Inferior parietal cortex (tissue), 1 donor: ENCODE data around the gene TASP1.
"Not testable (repeated sequence)": the region's sequence is repeated elsewhere in the genome, so short reads cannot be mapped to it uniquely, and the experiment has no call there.

Experiments
- DNase-seq: peaks from one replicate; pipeline ENCODE4 v3.0.0-alpha.2; 2016; ENCODE audit errors: extremely low spot score

Gene TASP1

GRCh38 chr20:13400453-13400852 lies 238.3 kb downstream of the TASP1 start:
- DNase-seq, result no peak

- DNase-seq, result no peak
Measured at GRCh38 chr20:13397300-13397724, 241.4 kb downstream of the TASP1 start.

GRCh38 chr20:13396826-13397225 lies 241.9 kb downstream of the TASP1 start:
- no peak for DNase-seq

DNA sequence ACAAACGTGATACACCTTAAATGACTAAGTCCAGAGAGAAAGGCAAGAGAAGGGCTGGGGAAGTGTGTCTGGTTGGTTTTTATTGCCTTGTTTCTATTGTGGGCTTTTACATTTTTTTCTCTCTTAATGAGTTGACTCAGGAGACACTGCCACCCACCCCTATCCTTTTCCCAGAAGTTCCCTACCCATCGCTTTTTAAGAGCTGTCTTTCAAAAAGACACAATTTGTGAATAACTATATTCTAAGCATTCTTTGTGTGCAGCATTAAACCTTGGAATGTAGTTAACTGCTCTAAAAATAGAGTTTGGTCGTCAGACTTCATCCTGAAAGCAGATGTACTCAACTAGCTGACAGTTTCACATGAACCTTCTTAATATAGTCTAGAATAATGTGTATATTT lies 242.7 kb downstream of the TASP1 start:
- no peak for DNase-seq

- no peak for DNase-seq
Measured at GRCh38 chr20:13395232-13395631, 243.5 kb downstream of the TASP1 start.

- DNase-seq, result no peak
Measured at GRCh38 chr20:13392391-13392790, 246.3 kb downstream of the TASP1 start.

DNA sequence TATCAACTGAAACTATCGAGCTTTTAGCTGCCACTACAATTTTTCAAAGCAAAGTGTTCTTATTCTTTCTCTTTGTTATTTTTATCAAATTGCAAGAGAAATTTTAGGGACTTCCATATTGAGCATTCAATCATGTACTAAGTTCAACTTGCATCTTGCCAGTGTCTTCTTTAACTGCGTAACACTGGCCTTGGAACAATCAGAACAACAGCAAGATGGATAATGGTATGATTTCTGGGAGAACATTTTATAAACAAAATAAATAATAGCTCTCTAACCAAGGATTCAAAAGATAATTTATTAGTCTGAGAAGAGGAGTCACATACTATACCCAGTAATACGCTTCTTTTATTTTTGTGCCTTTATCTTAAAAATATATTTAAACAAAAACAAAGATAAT lies 249.6 kb downstream of the TASP1 start:
- DNase-seq, result no peak

GRCh38 chr20:13384132-13384531 lies 254.6 kb downstream of the TASP1 start:
- DNase-seq, result no peak

- DNase-seq, result no peak
Measured at GRCh38 chr20:13382786-13383185, 255.9 kb downstream of the TASP1 start.

DNA sequence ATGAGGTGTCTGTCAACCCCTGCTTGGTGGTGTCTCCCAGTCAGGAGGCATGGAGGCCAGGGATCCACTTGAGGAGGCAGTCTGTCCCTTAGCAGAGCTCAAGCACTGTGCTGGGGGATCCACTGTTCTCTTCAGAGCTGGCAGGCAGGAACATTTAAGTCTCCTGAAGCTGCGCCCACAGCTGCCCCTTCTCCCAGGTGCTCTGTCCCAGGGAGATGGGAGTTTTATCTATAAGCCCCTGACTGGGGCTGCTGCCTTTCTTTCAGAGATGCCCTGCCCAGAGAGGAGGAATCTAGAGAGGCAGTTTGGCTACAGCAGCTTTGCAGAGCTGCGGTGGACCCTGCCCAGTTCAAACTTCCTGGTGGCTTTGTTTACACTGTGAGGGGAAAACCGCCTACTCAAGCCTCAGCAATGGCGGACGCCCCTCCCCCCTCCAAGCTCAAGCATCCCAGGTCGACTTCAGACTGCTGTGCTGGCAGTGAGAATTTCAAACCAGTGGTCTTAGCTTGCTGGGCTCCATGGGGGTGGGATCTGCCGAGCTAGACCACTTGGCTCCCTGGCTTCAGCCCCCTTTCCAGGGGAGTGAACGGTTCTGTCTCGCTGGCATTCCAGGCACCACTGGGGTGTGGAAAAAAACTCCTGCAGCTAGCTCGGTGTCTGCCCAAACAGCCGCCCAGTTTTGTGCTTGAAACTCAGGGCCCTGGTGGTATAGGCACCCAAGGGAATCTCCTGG lies 258.1 kb downstream of the TASP1 start:
- not testable (repeated sequence) for DNase-seq

GRCh38 chr20:13373400-13373799 lies 265.3 kb downstream of the TASP1 start:
- DNase-seq, result no peak

DNA sequence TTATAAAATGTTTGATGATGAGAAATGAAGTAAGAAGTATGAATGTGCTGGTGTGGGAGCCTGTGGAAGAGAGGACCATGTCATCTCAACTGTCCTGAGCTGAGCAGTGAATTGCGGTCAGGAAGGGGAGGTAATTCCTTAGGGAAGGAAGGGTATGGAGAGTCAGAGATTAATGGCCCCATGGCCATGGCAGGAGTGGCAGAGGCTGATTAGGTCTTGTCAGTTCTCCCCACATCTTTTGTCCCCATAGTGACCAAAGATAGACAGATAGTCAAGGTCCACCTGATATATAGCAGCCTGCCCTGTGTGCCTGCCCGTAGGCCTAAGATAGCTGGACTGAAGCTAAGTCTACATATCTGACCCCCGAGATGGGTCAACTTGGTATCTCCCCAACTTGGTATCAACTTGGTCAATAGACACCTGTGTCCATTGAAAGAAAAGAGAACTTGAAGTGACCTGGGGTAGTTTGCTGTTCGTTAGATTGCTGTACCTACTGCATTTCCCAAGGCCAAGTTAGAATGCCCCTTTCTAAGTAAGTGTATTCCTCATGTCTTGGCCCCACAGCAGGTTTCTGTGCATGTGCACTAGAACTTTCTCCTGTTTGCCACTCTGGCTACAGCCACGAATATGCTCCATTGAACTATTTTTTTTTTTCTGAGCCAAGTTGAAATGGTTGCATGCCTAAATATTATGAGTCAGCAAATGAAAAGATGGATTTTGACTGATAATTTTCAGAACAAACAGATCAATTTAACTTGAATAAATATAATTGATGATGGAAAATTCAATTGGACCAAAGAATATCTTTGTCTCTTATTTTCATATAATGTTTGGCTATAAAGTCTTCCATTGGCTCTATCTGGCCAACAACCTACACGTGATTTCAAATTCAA lies 274.2 kb downstream of the TASP1 start:
- no peak for DNase-seq

- DNase-seq, result no peak
Measured at GRCh38 chr20:13363473-13363872, 275.3 kb downstream of the TASP1 start.

- DNase-seq, result not testable (repeated sequence)
Measured at GRCh38 chr20:13362165-13362564, 276.6 kb downstream of the TASP1 start.

DNA sequence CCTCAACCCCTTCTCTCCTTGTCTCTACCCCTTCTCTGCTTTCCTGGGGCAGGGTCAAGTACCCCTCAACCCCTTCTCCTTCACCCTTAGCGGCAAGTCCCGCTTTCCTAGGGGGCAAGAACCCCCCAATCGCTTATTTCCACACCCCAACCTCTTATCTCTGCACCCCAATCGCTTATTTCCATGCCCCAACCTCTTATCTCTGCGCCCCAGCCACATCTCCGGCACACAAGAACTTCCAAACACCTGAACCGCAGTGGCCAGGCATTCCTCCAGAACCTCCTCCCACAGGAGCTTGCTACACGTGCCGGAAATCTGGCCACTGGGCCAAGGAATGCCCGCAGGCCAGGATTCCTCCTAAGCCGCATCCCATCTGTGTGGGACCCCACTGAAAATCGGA lies 279.8 kb downstream of the TASP1 start:
- not testable (repeated sequence) for DNase-seq

DNA sequence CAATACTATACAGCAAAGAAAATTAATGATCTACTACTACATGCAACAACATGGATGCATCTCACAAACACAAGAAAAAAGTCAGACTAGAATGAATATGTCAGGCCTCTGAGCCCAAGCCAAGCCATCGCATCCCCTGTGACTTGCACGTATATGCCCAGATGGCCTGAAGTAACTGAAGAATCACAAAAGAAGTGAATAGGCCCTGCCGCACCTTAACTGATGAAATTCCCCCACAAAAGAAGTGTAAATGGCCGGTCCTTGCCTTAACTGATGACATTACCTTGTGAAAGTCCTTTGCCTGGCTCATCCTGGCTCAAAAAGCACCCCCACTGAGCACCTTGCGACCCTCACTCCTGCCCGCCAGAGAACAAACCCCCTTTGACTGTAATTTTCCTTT lies 280.9 kb downstream of the TASP1 start:
- DNase-seq, result not testable (repeated sequence)

DNA sequence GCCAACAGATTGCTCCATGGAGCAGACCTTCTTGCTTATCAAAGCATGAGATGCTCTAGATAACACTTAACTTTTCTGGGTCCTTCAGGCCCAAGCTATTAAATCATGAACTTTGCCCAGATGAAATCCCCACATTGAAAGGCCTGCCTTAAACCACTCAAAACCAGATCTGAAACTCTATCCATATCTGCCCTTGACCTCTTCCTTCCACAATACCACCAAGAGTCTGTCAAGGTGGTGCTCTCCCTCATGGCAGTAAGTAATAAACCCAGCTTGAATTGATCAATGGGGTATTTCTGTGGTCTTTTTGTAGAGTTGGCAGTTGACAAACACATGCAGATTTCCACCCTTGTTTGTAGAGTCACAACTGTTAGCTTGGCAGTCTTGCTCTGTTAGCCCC lies 282.1 kb downstream of the TASP1 start:
- no peak for DNase-seq

DNA sequence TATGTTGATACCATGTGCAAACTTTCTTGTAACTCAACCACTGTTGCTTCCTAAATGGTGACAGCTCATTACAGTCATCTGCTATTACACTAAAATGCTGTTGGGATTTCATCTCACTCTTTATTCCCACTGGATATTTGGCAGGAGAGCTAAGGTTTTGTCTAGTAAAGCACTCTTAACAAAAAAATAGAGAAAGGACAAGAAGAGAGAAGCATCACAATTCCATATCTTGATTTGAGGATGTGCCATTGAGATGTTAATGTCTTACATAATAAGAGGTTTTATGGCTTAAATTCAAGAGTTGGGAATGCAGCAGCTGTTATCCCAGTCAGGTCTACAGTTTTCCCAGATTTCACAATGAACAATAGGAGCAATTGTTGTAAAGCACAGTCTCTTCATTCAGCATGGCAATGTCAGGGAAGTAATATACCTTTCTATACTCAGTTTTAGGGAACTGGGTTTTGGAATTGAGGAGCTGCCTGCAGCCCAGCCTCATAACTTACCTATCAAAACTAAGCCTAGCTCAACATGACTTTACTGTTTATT lies 282.7 kb downstream of the TASP1 start:
- no peak for DNase-seq

DNA sequence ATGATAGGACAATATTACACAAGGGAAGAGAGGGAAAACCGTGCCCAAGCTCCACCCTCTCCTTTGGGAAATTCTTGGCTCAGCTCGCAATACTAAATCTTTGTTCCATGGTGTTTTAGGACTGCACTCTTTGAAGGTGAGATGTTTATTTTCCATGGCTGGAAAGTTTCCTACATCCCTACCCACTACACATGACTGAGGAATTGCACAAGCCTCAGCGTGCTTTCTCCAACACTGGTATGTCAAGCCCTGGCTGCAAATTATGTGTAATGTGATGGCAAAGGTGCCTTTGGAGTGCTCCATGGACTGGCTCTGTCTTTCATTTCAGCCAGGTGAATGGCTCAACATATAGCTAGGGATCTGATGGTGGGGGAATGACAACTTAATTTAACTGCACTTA lies 283.3 kb downstream of the TASP1 start:
- no peak for DNase-seq

DNA sequence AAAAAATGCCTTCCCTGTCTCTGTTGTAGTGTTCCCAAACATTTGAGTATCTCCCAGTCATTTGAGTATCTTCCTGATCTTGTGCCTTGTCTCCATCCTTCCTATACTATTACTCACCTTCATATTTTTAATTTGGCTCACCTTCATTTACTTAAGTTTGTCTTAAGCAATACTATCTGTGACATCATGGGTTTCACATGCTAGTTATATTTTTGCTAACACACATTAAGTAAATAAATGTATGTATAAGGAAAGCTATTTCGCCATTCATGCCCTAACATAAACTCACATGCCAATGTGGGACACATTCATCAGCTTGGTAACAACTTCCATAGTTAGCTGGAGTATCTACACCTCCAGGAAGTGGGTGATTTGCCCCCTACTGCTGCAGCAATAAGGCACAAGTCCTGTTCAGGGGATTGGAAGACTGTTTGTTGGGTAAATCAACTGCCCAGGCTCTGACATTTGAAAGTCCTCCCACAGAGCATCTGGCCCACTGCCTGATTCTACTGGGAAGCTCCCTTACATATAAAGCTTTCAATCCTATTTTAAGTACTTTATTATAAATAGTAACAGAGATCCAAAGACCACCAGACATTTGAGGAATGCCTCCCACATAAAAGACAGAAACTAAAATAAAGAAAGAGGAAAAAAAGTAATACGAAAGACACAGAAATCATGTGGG lies 285.3 kb downstream of the TASP1 start:
- no peak for DNase-seq

DNA sequence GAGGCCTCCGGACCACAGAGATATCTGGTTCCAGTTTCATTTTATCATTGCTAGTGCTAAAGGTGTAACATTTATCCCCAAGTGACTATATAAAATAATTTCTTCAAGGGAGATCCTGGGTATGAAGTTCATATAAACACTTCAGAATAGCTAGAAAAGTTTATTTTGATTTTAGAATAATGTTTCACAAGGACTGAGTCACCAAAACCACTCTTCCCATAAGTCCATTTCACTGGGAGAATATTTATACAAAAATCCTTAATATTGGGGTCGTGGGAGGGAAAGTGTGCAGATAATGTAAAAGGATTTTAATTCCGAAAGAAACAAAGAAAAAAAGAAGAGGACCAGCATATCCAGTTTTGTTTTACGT lies 289.5 kb downstream of the TASP1 start:
- no peak for DNase-seq
